Mammary epithelial cell (primary cell): ENCODE data around the gene TEX13D.

Source experiments
- CTCF ChIP-seq, 2 donors: IDR thresholded peaks in 1 of 2; conservative IDR thresholded peaks in 1 of 2; 2 replicates each; pipeline ENCODE4 v1.5.1; 2011 to 2012; ENCODE audit warnings: inconsistent platforms in 2 of 2, low read length in 2 of 2, mild to moderate bottlenecking in 2 of 2, control low read depth in 1 of 2, low read depth in 1 of 2; ENCODE audit not compliant: insufficient read depth in 1 of 2; ENCODE audit errors: extremely low read depth in 1 of 2
- EZH2 ChIP-seq: IDR thresholded peaks from 2 replicates; pipeline ENCODE4 v1.6.1; 2012; ENCODE audit warnings: low read length, inconsistent platforms, borderline replicate concordance

- TF ChIP-seq CTCF (conservative IDR thresholded peaks at IDR 0.05 in 1 of 2, IDR thresholded peaks at IDR 0.05 in 1 of 2; ENCODE audit: extremely low read depth in 1 of 2, insufficient read depth in 1 of 2, low read depth in 1 of 2, low read length in 2 of 2) (no peak), EZH2 (no peak)
These were observed 50.9 kb downstream of the TEX13D start for GRCh38 chrX:124383354-124383753.
